Activated CD8-positive, alpha-beta T cell treated with anti-CD3 and anti-CD28 coated beads for 36 hours (primary cell): ENCODE results near the gene HES1. TPM values are rescaled to one million over a fixed set of nuclear protein-coding genes. Genes with fewer than 3 reads are reported as not detected.

Source experiments
- ATAC-seq: fragments of 200-7000 bp; cut with Tn5 transposase; one replicate; pipeline ENCODE4 v1.10.0; 2021; ENCODE audit warnings: mild to moderate bottlenecking, moderate library complexity
- CTCF ChIA-PET: fragments of 350-600 bp; sonication (Branson Sonifier 250); formaldehyde crosslinking; loops from one replicate; lab custom pipeline; 2021; ENCODE audit warnings: antibody characterized with exemption; lab: Charles Lee
- POLR2A ChIA-PET: fragments of 350-600 bp; sonication (Branson Sonifier 250); formaldehyde crosslinking; loops from one replicate; lab custom pipeline; 2021; ENCODE audit warnings: antibody characterized with exemption; lab: Charles Lee
- DNase-seq: peaks from one replicate; pipeline ENCODE4 v3.0.0-alpha.2; 2020
- H3K27ac Mint-ChIP-seq: one replicate; pipeline ENCODE4 v1.8.0; 2021; ENCODE audit warnings: mild to moderate bottlenecking, mixed read lengths
- H3K27me3 Mint-ChIP-seq: one replicate; pipeline ENCODE4 v1.8.0; 2021; ENCODE audit warnings: mixed read lengths
- H3K36me3 Mint-ChIP-seq: one replicate; pipeline ENCODE4 v1.8.0; 2021; ENCODE audit warnings: low read depth, mixed read lengths
- H3K4me1 Mint-ChIP-seq: one replicate; pipeline ENCODE4 v1.8.0; 2021; ENCODE audit warnings: low read depth, mixed read lengths
- H3K4me3 Mint-ChIP-seq: one replicate; pipeline ENCODE4 v1.8.0; 2021; ENCODE audit warnings: mild to moderate bottlenecking, moderate library complexity, mixed read lengths
- H3K9me3 Mint-ChIP-seq: one replicate; pipeline ENCODE4 v1.8.0; 2021; ENCODE audit warnings: mixed read lengths
- intact Hi-C: fragments of 100-400 bp; cut with micrococcal nuclease; formaldehyde crosslinking; loops from one replicate; pipeline ENCODE4 v1.10.0; 2022
- total RNA-seq, 2 experiments: library from RNA; stranded (reverse); gene quantifications; one replicate each; pipeline ENCODE4 v1.2.3, GENCODE V29; 2021
- TF ChIP-seq, protein P1 (sequence below): fragments of 200-600 bp; IDR thresholded peaks from one replicate; pipeline ENCODE4 v1.8.0; 2022; ENCODE audit warnings: antibody characterized with exemption, mild to moderate bottlenecking

HES1 gene
- total RNA-seq, 2 experiments from 2014 or later = not detected

DNA sequence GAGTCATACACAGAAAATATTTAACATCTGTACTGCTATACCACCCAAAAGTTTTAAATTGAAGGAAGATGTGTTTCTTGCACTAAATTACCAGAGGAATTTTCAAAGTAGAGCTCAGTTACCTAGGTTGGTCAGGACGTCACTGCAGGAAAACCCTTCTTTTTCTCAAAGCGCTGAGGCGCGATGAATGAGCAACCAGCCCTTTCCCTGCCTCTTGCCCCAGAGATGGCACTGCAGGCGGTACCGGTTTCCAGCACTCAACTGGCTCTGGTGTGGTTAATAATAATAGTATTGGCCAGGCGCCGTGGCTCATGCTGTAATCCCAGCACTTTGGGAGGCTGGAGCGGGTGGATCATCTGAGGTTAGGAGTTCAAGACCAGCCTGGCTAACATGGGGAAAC, 49.3 kb downstream of the HES1 start:
- H3K27me3 Mint-ChIP-seq = no peaks in the 10 kb centered on the region
- POLR2A ChIA-PET = no interaction called here
- no peak overlapping the region for H3K27ac Mint-ChIP-seq
- intact Hi-C loops = no loop called here
- H3K4me1 Mint-ChIP-seq = no peaks in the 10 kb centered on the region
- TF ChIP-seq, protein P1, sequence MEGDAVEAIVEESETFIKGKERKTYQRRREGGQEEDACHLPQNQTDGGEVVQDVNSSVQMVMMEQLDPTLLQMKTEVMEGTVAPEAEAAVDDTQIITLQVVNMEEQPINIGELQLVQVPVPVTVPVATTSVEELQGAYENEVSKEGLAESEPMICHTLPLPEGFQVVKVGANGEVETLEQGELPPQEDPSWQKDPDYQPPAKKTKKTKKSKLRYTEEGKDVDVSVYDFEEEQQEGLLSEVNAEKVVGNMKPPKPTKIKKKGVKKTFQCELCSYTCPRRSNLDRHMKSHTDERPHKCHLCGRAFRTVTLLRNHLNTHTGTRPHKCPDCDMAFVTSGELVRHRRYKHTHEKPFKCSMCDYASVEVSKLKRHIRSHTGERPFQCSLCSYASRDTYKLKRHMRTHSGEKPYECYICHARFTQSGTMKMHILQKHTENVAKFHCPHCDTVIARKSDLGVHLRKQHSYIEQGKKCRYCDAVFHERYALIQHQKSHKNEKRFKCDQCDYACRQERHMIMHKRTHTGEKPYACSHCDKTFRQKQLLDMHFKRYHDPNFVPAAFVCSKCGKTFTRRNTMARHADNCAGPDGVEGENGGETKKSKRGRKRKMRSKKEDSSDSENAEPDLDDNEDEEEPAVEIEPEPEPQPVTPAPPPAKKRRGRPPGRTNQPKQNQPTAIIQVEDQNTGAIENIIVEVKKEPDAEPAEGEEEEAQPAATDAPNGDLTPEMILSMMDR = no peak
- CTCF ChIA-PET = interaction anchor here (1.5 kb wide), 1 partner anchor 73 kb away, joined by 4 read pairs; no protein-coding TSS in a partner anchor
- H3K36me3 Mint-ChIP-seq = no peaks in the 10 kb centered on the region
- ATAC-seq = no peak
- no peak overlapping the region for H3K4me3 Mint-ChIP-seq
- H3K9me3 Mint-ChIP-seq = no peaks in the 10 kb centered on the region
- DNase-seq = no peak

DNA sequence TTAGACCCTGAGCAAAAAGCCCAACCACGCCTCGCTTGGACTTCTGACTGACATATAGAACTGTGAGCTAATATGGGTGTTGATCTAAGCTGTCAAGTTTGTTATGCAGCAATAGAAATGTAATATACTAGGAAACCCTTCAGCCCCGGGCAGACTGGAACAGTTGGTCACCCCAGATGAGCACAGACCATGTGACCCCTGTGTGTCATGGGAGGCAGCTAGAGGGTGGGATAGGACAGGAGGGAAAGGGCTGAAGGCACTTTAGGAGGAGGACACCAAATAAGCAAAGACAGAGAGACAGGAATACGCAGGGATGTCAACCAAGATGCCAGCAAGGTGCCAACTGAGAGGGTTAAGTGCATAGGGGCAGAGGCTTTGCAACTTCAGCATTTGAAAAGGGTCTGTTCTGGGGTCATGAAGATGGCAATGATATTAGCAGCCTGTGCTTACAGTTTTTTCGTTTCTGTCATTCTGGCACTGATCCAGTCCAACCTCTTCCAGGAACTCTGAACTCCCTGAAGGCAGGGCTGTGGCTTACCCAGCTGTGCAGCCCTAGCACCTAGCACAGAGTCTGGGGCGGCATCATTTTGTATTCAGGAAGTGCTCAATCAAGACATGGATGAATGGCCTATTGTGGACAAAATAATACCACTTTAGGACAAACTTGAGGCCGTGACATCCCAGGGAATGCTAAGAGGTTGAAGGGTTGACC, 51.4 kb downstream of the HES1 start:
- ChIA-PET CTCF (no interaction called here), POLR2A (interaction anchor here (0.6 kb wide), 1 partner anchor 450 kb away, joined by 3 read pairs; no protein-coding TSS in a partner anchor)
- H3K4me3 Mint-ChIP-seq = no peak overlapping the region
- ATAC-seq (no peak), DNase-seq (no peak)
- no peak overlapping the region for H3K27ac Mint-ChIP-seq
- no peaks in the 10 kb centered on the region for H3K27me3 Mint-ChIP-seq
- H3K36me3 Mint-ChIP-seq = no peaks in the 10 kb centered on the region
- TF ChIP-seq, protein P1 = no peak
- intact Hi-C loops = no loop called here
- no peaks in the 10 kb centered on the region for H3K4me1 Mint-ChIP-seq
- no peaks in the 10 kb centered on the region for H3K9me3 Mint-ChIP-seq

Other genes starting within 250 kb of the HES1 start
- not detected for gene CPN2, start 215.2 kb downstream of the HES1 start, total RNA-seq
- gene LRRC15, start 233.6 kb downstream of the HES1 start, total RNA-seq = not detected